Smooth muscle cell (in vitro differentiated cells): ENCODE measurements around the gene ZEB2. TPM values are rescaled to one million over a fixed set of nuclear protein-coding genes. Genes with fewer than 3 reads are reported as not detected.

Experiments used
- DNase-seq: peaks from one replicate; lab custom pipeline; 2025; ENCODE audit not compliant: unreplicated experiment; lab: John Stamatoyannopoulos, UW
- H2AFZ ChIP-seq: fragments of 200-600 bp; sonication (generic); 2 replicates; pipeline ENCODE4 v1.6.0; 2016; ENCODE audit warnings: antibody characterized with exemption, low read depth, mild to moderate bottlenecking
- H3F3A ChIP-seq: fragments of 200-600 bp; sonication (generic); 2 replicates; pipeline ENCODE4 v1.6.0; 2017; ENCODE audit warnings: antibody characterized with exemption, low read depth
- H3K27ac ChIP-seq: fragments of 200-600 bp; sonication (generic); 2 replicates; pipeline ENCODE4 v1.5.1; 2016; ENCODE audit warnings: low read depth, mild to moderate bottlenecking
- H3K27me3 ChIP-seq: fragments of 200-600 bp; sonication (generic); 2 replicates; pipeline ENCODE4 v1.6.1; 2016; ENCODE audit warnings: low read depth, mild to moderate bottlenecking
- H3K36me3 ChIP-seq: fragments of 200-600 bp; sonication (generic); 2 replicates; pipeline ENCODE4 v1.5.1; 2016; ENCODE audit warnings: low read depth
- H3K4me1 ChIP-seq: fragments of 200-600 bp; sonication (generic); 2 replicates; pipeline ENCODE4 v1.5.1; 2016; ENCODE audit warnings: low read depth
- H3K4me2 ChIP-seq: fragments of 200-600 bp; sonication (generic); 2 replicates; pipeline ENCODE4 v1.6.0; 2016; ENCODE audit warnings: mild to moderate bottlenecking
- H3K4me3 ChIP-seq: fragments of 200-600 bp; sonication (generic); 2 replicates; pipeline ENCODE4 v1.5.1; 2016; ENCODE audit warnings: mild to moderate bottlenecking
- H3K79me2 ChIP-seq: fragments of 200-600 bp; sonication (generic); 2 replicates; pipeline ENCODE4 v1.6.0; 2016; ENCODE audit warnings: low read depth, mild to moderate bottlenecking
- H3K9ac ChIP-seq: fragments of 200-600 bp; sonication (generic); 2 replicates; pipeline ENCODE4 v1.6.0; 2016; ENCODE audit warnings: low read depth
- H3K9me3 ChIP-seq: fragments of 200-600 bp; sonication (generic); replicated peaks from 2 replicates; pipeline ENCODE4 v1.5.1; 2016; ENCODE audit warnings: low read depth
- H4K20me1 ChIP-seq: fragments of 200-600 bp; sonication (generic); 2 replicates; pipeline ENCODE4 v1.6.0; 2016; ENCODE audit warnings: low read depth
- WGBS: methylation state at CpG from one replicate; pipeline ENCODE4 v1.1.7; 2016; ENCODE audit warnings: low lambda C conversion rate; 5-methylcytosine and 5-hydroxymethylcytosine counted together
- polyA plus RNA-seq: library from polyadenylated mRNA; unstranded; fragments of >200 nt; fragmentation: Nextera tagmentation; extraction: Ambion mirVana; gene quantifications from 2 replicates; pipeline ENCODE4 v1.2.1, GENCODE V29; 2016
- total RNA-seq: library from RNA; depleted of rRNA; stranded (reverse); fragments of >200 nt; gene quantifications from 2 replicates; pipeline ENCODE4 v1.2.3, GENCODE V29; 2014
- TF ChIP-seq, protein P1 (sequence below): fragments of 200-600 bp; sonication (generic); IDR thresholded peaks from 2 replicates; pipeline ENCODE4 v1.5.1; 2017; ENCODE audit warnings: borderline replicate concordance, mild to moderate bottlenecking, antibody characterized with exemption; ENCODE audit not compliant: insufficient read depth, poor library complexity, severe bottlenecking

Gene ZEB2
- total and polyA plus RNA-seq, 2 experiments from 2014 or later, result 67.5 to 148 TPM

DNA sequence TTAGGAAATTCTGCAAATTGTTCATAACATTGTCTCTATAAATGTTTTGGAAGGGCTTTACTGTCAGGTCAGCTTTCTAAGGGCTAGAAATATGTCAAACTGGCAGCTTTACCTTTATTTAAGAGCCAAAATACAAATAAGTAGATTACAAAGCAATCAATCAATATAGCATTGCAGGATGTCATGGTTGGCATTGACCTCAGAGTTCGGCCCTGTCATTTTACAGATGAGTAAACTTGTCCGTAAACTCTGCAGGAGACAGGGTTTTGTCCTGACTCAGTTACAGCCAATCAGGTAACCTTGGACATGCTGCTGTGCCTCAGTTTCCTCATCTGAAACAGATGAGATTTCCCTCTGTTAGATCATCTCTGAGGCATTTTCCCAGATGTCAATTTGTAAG is 25.9 kb upstream of the ZEB2 start:
- Histone ChIP-seq H3K4me1 (no peaks in the 10 kb centered on the region), H3K79me2 (no peaks in the 10 kb centered on the region), H3K36me3 (no peaks in the 10 kb centered on the region), H3K4me2 (no peak overlapping the region), H3K9ac (no peak overlapping the region), H3K27ac (no peak overlapping the region), H3K4me3 (no peak overlapping the region), H3K9me3 (no peaks in the 10 kb centered on the region), H3F3A (no peaks in the 10 kb centered on the region), H2AFZ (no peak overlapping the region), H3K27me3 (no peaks in the 10 kb centered on the region), H4K20me1 (no peaks in the 10 kb centered on the region)
- no peak for DNase-seq
- TF ChIP-seq, protein P1, sequence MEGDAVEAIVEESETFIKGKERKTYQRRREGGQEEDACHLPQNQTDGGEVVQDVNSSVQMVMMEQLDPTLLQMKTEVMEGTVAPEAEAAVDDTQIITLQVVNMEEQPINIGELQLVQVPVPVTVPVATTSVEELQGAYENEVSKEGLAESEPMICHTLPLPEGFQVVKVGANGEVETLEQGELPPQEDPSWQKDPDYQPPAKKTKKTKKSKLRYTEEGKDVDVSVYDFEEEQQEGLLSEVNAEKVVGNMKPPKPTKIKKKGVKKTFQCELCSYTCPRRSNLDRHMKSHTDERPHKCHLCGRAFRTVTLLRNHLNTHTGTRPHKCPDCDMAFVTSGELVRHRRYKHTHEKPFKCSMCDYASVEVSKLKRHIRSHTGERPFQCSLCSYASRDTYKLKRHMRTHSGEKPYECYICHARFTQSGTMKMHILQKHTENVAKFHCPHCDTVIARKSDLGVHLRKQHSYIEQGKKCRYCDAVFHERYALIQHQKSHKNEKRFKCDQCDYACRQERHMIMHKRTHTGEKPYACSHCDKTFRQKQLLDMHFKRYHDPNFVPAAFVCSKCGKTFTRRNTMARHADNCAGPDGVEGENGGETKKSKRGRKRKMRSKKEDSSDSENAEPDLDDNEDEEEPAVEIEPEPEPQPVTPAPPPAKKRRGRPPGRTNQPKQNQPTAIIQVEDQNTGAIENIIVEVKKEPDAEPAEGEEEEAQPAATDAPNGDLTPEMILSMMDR, result no peak
- 93% methylated on average over 2 of the region's 2 CpGs for WGBS

DNA sequence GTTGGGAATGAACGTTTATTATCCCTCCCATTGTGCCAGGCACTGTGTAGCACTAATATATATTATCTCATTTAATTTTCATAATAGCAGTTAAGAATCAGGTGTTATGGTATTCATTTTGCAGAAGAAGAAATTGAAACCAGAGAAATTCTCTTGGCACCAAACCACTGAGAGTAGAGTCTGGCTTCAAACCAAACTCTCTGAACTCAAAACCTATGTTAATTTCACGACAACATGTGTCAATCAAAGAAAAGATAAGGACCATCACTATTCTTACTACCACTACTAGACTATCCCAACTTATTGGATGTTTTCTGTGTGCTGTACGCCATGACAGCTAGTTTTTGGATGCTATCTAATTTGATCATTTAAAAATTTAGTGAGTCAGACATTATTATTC is 24.1 kb upstream of the ZEB2 start:
- 93% methylated on average over 3 of the region's 3 CpGs for WGBS
- Histone ChIP-seq H3K4me1 (no peaks in the 10 kb centered on the region), H4K20me1 (no peaks in the 10 kb centered on the region), H3K4me2 (no peak overlapping the region), H3K36me3 (no peaks in the 10 kb centered on the region), H3F3A (no peaks in the 10 kb centered on the region), H3K79me2 (no peaks in the 10 kb centered on the region), H3K9me3 (no peaks in the 10 kb centered on the region), H3K27me3 (no peaks in the 10 kb centered on the region), H2AFZ (no peak overlapping the region), H3K27ac (no peak overlapping the region), H3K9ac (no peak overlapping the region), H3K4me3 (no peak overlapping the region)
- TF ChIP-seq, protein P1, result no peak
- DNase-seq, result no peak

DNA sequence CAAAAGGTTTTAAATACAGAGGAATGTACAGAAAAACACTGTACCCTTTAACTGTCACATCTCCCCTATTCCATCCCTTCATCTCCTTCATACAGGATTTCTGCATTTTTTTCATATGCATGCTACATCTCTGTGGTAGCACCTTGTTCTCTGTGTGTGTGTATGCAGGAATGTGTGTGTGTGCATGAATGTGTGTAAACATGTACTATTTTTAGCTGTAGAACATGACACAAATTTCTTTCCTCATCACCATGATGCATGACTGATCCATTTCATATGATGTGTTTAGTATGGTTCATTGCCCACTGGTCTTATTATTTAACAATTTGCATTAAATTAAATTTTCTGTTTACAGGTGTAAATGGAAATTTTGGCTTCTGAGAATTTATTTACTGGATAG is 21.5 kb upstream of the ZEB2 start:
- Histone ChIP-seq H3K4me1 (no peaks in the 10 kb centered on the region), H3K4me3 (no peak overlapping the region), H3K79me2 (no peaks in the 10 kb centered on the region), H3K9ac (no peak overlapping the region), H3K4me2 (no peak overlapping the region), H2AFZ (no peak overlapping the region), H3F3A (no peaks in the 10 kb centered on the region), H3K36me3 (no peaks in the 10 kb centered on the region), H3K9me3 (no peaks in the 10 kb centered on the region), H4K20me1 (no peaks in the 10 kb centered on the region), H3K27me3 (no peaks in the 10 kb centered on the region), H3K27ac (no peak overlapping the region)
- TF ChIP-seq, protein P1, result no peak
- DNase-seq, result no peak

DNA sequence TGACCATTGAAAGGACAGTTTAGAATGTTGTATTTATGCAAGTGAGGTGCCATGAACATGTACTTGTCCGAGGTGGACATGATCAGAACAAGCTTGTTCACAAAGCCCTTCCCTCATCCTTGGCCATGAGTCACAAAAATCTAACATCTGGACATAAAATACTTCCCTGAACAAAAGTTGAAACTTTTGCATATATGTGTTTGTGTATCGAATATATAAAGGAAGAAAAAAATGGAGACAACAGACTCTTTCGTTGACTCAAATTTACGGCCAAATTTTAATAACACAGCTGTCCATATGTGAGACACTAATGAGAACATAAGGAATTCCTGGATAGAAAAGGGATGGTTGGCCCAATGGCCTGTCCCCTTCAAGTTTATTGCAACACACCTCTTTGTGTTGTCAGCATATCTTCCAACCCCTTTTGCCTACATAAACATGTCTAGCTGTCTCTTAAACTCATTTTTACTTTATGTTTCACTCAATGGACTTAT is 19.4 kb upstream of the ZEB2 start:
- no peak overlapping the region for H3K4me2 ChIP-seq
- no peaks in the 10 kb centered on the region for H3K79me2 ChIP-seq
- TF ChIP-seq, protein P1, result no peak
- H3F3A ChIP-seq, result no peaks in the 10 kb centered on the region
- 90% methylated on average over 4 of the region's 4 CpGs for WGBS
- H4K20me1 ChIP-seq, result no peaks in the 10 kb centered on the region
- H3K9ac ChIP-seq, result no peak overlapping the region
- H3K4me3 ChIP-seq, result no peak overlapping the region
- H3K36me3 ChIP-seq, result no peaks in the 10 kb centered on the region
- no peaks in the 10 kb centered on the region for H3K27me3 ChIP-seq
- no peaks in the 10 kb centered on the region for H3K4me1 ChIP-seq
- no peak overlapping the region for H3K27ac ChIP-seq
- no peaks in the 10 kb centered on the region for H3K9me3 ChIP-seq
- DNase-seq, result no peak
- H2AFZ ChIP-seq, result no peak overlapping the region
